Measurements from ENCODE around the gene CCDC30. TPM values are rescaled to one million over a fixed set of nuclear protein-coding genes. Genes with fewer than 3 reads are reported as not detected.

The CCDC30 gene
- total RNA-seq, 1 donor from 2014 or later: 4.1 TPM

- Mint-ChIP-seq H3K9me3 (ENCODE audit: unreplicated experiment) (peaks cover 18% of the 10 kb centered on the region), H3K27me3 (ENCODE audit: unreplicated experiment) (peaks cover 2% of the 10 kb centered on the region), H3K4me3 (ENCODE audit: unreplicated experiment) (no peak overlapping the region), H3K4me1 (ENCODE audit: unreplicated experiment) (no peaks in the 10 kb centered on the region), H3K36me3 (ENCODE audit: unreplicated experiment) (peaks cover 3% of the 10 kb centered on the region), H3K27ac (ENCODE audit: unreplicated experiment) (no peak overlapping the region)
- no peak for TF ChIP-seq CTCF (IDR thresholded peaks at IDR 0.05)
- no peak for DNase-seq (ENCODE audit: extremely low spot score, unreplicated experiment)
Measured at GRCh38 chr1:42586016-42586415, 122.9 kb downstream of the CCDC30 start.

DNA sequence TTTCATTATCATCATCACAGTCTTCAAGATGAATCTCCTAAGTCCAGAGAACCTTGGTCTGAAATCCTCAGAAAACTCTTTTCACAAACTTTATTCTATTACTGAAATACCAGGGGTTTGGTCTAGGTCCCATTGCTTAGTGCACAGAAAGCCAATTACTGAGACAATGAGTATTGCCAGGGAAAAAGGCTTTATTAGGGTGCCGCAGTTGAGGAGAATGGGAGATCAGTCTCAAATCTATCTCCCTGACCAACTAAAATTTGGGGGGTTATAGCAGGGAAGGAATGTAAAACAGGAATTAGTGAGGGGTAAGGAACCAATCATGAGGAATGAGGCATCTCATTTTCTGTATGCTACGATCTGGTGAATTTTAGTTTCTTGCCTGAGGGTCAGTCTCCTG lies 124.7 kb downstream of the CCDC30 start:
- TF ChIP-seq CTCF (IDR thresholded peaks at IDR 0.05): no peak
- H3K27ac Mint-ChIP-seq (ENCODE audit: unreplicated experiment): no peak overlapping the region
- H3K27me3 Mint-ChIP-seq (ENCODE audit: unreplicated experiment): no peaks in the 10 kb centered on the region
- H3K4me3 Mint-ChIP-seq (ENCODE audit: unreplicated experiment): no peak overlapping the region
- DNase-seq (ENCODE audit: extremely low spot score, unreplicated experiment): no peak
- peaks cover 3% of the 10 kb centered on the region for H3K36me3 Mint-ChIP-seq (ENCODE audit: unreplicated experiment)
- H3K4me1 Mint-ChIP-seq (ENCODE audit: unreplicated experiment): no peaks in the 10 kb centered on the region
- peaks cover 18% of the 10 kb centered on the region for H3K9me3 Mint-ChIP-seq (ENCODE audit: unreplicated experiment)

- Mint-ChIP-seq H3K9me3 (ENCODE audit: unreplicated experiment) (peaks cover 10% of the 10 kb centered on the region), H3K27ac (ENCODE audit: unreplicated experiment) (no peak overlapping the region), H3K36me3 (ENCODE audit: unreplicated experiment) (no peaks in the 10 kb centered on the region), H3K4me1 (ENCODE audit: unreplicated experiment) (no peaks in the 10 kb centered on the region), H3K4me3 (ENCODE audit: unreplicated experiment) (no peak overlapping the region), H3K27me3 (ENCODE audit: unreplicated experiment) (peaks cover 21% of the 10 kb centered on the region)
- no peak for DNase-seq (ENCODE audit: extremely low spot score, unreplicated experiment)
- no peak for TF ChIP-seq CTCF (IDR thresholded peaks at IDR 0.05)
Measured at GRCh38 chr1:42592811-42593210, 129.7 kb downstream of the CCDC30 start.

GRCh38 chr1:42593486-42594100 lies 130.5 kb downstream of the CCDC30 start:
- peaks cover 2% of the 10 kb centered on the region for H3K9me3 Mint-ChIP-seq (ENCODE audit: unreplicated experiment)
- no peak for TF ChIP-seq CTCF (IDR thresholded peaks at IDR 0.05)
- DNase-seq (ENCODE audit: extremely low spot score, unreplicated experiment): no peak
- no peak overlapping the region for H3K27ac Mint-ChIP-seq (ENCODE audit: unreplicated experiment)
- H3K4me3 Mint-ChIP-seq (ENCODE audit: unreplicated experiment): no peak overlapping the region
- H3K4me1 Mint-ChIP-seq (ENCODE audit: unreplicated experiment): no peaks in the 10 kb centered on the region
- no peaks in the 10 kb centered on the region for H3K36me3 Mint-ChIP-seq (ENCODE audit: unreplicated experiment)
- H3K27me3 Mint-ChIP-seq (ENCODE audit: unreplicated experiment): peaks cover 21% of the 10 kb centered on the region

DNA sequence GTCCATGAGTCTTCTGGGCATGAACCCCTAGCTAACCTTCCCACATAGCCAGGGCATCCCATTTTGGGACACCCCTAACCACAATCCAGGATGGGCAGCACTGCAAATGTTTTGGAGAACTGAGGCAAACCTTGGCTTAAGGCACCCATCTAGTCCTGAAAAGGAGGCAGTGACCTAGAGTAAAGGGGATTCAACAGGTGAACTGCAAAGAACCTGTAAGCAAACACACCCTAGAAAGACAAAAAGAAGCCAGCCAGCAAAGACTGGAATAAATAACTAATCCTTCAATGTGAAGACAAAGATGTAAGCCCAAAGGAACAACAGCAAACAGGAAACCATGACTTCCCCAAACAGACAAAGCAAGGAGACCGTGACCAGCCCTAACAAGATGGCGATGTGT lies 138.4 kb downstream of the CCDC30 start:
- peaks cover 44% of the 10 kb centered on the region for H3K27me3 Mint-ChIP-seq (ENCODE audit: unreplicated experiment)
- H3K9me3 Mint-ChIP-seq (ENCODE audit: unreplicated experiment): peaks cover 8% of the 10 kb centered on the region

More for the DNA sequence above, 138.4 kb downstream of the CCDC30 start:
- H3K27ac Mint-ChIP-seq (ENCODE audit: unreplicated experiment): no peak overlapping the region
- no peaks in the 10 kb centered on the region for H3K36me3 Mint-ChIP-seq (ENCODE audit: unreplicated experiment)
- no peak for DNase-seq (ENCODE audit: extremely low spot score, unreplicated experiment)
- H3K4me1 Mint-ChIP-seq (ENCODE audit: unreplicated experiment): no peaks in the 10 kb centered on the region
- no peak overlapping the region for H3K4me3 Mint-ChIP-seq (ENCODE audit: unreplicated experiment)
- no peak for TF ChIP-seq CTCF (IDR thresholded peaks at IDR 0.05)

Measured in osteocyte (in vitro differentiated cells).